HuH-7.5 (cell line): Measurements from ENCODE around the gene CPM.
"Not testable (repeated sequence)": the region's sequence is repeated elsewhere in the genome, so short reads cannot be mapped to it uniquely, and the experiment has no call there.

Source experiments
- DNase-seq: peaks from one replicate; pipeline ENCODE4 v3.0.0; 2011; ENCODE audit warnings: low spot score

CPM gene

DNA sequence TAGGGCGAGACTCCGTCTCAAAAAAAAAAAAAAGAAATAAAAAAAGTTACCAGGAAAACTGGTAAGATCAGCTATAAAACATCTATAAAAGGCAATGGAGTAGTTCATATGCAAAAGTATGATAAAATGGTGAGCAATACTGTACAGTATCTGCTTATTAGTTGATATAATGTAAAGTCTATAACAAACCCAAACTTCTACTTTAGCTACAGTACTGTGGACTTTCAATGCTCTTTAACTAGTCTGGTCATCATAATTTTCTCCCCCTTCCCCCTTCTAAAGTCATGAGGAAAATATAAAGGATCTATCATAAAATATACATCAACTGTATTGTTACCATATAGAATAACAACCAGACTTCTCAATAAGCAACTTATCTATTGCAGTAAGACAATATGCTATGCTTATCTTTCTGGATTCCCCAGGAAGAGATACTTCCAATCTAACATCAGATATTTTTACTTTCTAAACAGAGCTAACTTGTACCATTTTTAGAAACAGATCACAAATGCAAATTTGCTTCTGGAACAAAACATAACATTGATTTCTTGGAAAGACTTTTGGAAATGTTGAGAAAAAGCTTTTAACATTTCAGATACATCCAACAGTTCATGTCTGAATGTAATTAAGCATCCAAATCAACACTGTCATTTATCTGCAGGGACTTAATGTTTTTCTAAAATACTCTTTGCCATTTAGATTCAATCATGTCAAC, 81.2 kb downstream of the CPM start:
- no peak for DNase-seq

DNA sequence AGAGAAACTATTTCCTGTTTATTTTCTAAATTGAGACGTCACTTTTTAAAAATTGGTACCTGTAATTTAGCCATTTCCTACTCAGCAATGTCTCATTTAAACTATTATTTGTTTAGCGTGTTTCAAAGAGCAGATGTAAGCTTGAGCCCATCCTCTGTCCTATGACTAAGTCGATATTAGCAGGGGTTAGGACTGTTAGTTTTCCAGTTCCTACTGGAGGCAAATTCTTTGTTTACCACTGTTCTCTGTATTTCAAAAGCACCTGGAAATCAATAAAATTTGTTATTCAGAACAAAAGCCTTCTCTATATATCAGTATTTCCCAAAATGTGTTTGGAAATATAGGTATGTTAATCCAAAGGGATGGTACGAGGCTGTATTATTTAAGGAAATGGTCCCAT, 82.6 kb downstream of the CPM start:
- peak; percentile 46 for DNase-seq

DNA sequence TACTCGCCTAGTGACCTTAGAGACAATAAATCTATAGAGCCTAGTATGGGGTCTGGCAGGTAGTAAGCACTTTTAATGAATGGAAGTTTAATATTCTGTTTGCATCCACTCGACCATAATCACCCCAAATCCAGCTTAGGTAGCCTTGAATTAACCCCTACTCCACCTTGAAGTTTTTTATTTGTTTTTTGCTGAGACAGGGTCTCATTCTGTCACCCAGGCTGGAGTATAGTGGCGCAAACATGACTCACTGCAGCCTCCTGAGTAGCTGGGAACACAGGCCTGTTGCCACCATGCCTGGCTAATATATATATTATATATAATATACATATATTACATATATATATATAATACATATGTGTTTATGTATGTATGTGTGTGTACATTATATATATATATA, 86.2 kb downstream of the CPM start:
- DNase-seq = no peak

DNA sequence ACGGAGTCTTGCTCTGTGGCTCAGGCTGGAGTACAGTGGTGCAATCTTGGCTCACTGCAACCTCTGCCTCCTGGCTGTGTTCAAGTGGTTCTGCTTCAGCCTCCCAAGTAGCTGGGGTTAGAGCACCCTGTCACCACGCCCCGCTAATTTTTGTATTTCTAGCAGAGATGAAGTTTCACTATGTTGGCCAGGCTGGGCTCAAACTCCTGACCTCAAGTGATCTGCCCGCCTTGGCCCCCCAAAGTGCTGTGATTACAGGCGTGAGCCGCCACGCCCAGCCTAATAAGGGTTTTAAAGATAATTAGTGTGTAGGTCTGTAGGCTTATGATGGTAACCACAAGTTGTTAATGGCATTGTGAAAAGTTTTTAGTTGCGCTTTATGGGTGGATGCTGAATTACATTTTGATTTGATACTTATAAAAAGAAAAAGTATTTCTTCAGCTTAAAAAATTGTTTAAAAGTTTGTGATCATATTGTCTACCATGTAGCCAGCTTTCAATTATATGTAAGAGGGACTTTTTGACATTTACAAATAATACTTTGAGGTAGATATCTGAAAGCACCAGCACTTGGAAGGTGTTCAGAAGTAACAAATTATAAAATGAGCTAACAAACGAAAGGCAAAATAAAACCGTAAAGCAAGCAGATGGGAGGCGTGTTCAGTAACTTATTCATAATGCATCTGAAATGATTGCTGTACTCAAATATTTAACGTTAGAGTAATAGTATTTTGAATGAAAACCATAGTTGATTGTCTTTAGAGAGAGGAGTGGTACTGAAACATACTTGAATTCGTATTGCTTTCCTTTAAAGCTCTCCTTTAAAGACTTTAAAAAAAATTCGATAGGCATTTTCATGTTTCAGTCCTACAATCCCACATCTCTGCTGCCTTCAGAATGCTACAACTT, 87.9 kb downstream of the CPM start:
- no peak for DNase-seq

DNA sequence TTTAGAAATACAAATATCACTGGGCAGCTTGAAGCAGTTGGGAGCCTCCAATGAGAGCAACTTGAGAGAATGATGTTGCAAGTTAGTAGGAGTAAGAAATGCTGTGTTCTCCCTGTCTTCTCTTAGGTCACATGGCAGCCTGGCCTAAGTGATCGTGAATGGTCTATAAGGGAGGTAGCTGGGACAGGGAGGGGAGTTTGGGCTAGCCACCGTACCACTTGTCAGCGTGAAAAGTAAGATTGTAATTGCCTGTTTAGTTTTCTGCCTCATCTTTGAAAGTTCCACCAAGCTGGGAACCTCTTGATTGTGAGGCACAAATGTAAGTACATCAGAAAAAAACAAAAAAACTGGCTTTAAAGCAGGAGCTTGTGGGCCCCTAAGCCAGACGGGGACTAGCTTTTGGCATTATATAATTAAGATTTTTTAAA, 88.6 kb downstream of the CPM start:
- DNase-seq = no peak

DNA sequence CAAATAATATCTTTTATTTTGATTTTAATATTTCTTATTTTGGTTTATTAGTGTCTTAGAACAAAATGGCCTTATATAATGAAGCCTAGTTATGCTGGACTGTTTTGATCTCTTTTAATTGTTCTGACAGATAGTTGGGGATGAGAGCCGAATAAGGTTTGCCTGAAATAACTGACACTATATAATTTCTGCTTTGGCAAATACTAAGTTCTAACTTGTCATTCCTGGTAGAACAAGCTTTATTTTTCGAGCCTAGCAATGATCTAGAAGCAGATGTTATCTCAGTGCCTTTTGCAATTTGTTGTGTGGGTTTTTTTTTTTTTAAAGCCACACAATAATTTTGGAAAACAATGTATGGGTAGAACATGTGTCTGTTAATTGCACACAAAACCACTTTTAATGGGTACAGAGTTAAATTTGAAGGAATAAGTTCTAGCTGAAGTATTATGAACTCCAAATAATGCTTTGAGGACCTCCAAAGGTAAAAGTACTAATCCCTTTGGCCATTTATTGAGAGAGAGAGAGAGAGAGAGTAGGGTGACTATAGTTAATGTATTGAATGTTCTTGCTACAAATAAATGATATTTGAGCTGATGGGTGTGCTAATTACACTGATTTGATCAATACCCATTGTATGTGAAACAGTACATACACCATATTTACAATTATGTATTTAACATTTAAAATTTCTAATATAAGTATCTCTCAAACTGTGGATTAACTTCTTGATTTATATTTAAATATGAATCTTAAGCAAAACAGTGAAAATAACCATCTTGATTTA, 90.0 kb downstream of the CPM start:
- no peak for DNase-seq

DNA sequence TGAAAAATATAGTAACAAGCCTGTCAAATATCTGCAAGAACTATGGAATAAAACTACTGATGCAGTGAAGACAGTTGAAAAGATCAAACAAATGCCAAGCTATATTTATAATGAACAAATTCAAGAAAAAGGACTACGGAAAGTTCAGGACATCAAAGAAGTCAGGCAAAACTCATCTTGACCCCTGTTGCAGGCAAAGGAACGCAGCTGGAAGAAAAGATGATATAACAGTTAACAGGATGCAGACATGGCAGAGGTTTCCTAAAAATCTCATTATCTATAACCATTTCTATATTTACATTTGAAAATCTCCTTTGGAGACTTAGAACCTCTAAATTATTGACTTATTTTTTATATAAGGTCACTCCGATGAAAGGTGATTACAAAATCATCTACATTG, 90.8 kb downstream of the CPM start:
- no peak for DNase-seq

DNA sequence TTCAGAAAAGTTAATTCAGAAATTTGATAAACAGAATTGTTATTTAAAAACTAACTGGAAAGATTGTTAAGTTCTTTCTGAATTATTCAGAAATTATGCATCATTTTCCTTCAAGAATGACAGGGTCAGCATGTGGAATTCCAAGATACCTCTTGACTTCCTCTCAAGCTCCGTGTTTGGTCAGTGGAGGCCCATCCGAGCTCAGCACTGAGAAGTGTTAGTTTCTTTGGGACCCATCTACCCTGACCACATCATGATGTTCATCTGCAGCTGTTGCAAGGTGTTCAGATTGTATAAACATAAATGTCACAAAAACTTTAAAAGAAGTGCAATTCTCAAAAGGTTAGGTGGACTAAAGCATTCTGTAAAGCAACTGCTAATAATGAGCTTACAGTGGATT, 91.3 kb downstream of the CPM start:
- DNase-seq = no peak

DNA sequence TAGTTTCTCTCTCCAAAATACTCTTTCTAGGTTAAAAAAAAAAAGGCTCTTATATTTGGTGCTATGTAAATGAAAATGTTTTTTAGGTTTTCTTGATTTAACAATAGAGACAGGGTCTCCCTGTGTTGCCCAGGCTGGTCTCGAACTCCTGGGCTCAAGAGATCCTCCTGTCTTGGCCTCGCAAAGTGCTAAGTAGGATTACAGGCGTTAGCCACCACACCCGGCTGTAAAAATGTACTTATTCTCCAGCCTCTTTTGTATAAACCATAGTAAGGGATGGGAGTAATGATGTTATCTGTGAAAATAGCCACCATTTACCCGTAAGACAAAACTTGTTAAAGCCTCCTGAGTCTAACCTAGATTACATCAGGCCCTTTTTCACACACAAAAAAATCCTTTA, 91.8 kb downstream of the CPM start:
- not testable (repeated sequence) for DNase-seq

DNA sequence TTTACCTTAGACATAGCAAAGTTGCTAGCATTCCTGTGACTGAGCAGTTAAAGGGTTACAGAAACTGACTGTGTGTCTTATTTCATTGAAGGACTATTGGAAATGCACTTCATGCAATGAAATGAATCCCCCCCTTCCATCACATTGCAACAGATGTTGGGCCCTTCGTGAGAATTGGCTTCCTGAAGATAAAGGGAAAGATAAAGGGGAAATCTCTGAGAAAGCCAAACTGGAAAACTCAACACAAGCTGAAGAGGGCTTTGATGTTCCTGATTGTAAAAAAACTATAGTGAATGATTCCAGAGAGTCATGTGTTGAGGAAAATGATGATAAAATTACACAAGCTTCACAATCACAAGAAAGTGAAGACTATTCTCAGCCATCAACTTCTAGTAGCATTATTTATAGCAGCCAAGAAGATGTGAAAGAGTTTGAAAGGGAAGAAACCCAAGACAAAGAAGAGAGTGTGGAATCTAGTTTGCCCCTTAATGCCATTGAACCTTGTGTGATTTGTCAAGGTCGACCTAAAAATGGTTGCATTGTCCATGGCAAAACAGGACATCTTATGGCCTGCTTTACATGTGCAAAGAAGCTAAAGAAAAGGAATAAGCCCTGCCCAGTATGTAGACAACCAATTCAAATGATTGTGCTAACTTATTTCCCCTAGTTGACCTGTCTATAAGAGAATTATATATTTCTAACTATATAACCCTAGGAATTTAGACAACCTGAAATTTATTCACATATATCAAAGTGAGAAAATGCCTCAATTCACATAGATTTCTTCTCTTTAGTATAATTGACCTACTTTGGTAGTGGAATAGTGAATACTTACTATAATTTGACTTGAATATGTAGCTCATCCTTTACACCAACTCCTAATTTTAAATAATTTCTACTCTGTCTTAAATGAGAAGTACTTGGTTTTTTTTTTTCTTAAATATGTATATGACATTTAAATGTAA, 93.5 kb downstream of the CPM start:
- DNase-seq = no peak

DNA sequence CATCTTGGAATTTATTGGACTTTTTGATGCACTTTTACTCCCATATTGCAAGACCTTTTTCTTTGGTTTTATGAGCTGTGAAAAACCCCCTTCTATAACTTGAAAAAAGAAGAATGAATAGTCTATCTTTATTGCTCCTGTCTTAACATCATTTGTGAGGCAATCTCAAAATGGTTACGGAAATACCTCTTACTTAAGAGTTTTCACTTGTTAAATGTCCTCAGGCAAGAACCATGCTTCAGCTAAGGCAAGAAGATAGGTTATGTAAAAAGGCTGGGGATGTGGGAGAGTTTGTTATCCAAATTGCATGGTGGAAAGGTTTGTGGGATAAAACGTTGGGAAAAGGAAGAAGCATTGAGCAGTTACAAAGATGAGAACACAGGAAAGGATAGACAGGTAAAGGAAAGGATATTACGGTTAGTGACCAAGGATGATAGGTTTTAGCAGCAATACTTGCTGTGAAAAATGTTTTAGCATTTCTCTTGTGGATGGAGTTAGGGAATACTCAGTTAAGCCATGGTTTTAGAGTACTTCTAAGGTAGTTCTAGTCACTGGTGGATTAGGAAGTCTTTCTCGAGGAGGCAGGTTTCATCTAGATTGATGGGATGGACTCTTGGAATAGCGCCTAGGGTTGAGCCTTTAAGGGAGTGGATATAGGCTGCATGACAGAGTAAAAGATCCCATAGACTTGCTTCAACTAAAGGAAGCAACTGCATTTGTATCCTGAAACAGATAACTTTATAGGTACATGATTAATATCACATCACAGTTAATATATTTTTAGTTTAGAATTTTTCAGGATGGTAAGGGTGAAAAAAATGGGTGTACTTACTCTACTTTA, 94.7 kb downstream of the CPM start:
- no peak for DNase-seq

DNA sequence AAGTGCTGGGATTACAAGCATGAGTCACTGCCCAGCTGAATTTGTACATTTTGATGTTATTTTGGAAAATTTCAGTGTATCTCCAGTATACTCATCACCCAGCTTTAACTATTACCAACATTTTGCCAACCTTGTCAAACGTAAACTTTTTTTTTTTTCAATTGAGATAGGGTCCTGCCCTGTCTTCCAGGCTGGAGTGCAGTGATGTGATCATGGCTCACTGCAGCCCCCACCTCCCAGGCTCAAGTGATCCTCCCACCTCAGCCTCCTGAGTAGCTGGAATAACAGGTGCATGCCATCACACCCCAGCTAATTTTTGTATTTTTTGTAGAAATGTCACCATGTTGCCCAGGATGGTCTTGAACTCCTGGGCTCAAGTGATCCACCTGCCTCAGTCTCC, 95.8 kb downstream of the CPM start:
- DNase-seq = no peak

DNA sequence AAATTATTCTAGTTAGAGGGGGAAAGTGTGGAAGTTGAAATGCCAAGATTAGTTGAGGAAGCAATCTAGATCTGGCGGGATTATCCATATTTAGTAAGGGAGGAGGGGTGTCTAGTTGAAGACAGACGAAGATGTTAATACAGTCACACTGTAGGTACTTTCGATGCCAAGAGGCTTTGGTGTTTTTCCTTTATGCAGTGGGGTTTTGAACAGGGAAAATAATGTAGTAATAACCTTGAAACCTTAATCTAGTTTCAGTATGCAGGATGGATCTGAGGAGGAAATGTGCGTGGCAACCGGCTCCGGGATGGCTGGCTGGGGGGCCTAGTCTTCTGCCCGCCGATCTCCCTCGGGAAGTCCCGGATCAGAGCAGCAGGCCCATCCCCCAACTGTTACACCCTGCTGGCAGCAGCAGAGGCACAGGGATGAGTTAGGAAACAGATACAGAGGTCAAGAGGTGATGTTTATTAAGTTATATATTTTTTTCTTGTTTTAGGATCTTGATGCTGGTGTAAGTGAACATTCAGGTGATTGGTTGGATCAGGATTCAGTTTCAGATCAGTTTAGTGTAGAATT, 97.5 kb downstream of the CPM start:
- no peak for DNase-seq

DNA sequence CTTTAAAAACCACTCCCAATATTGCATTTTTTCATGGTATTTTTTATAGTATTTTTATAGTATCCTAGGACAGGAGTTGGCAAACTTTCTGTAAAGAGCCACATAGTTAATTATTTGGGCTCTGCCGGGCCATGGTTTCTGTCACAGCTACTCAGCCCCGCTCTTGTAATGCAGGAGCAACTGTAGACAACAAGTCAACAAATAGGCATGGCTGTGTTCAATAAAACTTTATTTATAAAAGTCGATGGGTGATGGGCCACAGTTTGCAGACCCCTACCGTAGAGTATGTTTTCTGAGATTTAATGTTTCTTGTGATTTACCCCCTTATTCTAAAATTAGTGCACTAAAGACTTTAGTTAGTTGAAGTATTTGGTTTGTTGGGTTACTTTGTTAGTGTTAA, 99.5 kb downstream of the CPM start:
- DNase-seq = no peak

DNA sequence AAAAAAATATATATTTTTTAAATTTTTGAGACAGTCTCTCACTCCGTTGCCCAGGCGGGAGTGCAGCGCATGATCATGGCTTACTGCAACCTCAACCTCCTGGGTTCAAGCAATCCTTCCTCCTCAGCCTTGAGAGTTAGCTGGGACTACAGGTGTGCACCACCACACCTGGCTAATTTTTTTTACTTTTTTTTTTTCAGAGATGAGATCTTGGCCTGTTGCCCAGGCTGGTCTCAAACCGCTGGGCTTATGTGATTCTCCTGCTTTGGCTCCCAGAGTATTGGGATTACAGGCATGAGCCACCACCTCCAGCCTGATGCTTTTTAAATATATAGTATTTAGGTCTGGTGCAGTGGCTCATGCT, 100.5 kb downstream of the CPM start:
- no peak for DNase-seq

DNA sequence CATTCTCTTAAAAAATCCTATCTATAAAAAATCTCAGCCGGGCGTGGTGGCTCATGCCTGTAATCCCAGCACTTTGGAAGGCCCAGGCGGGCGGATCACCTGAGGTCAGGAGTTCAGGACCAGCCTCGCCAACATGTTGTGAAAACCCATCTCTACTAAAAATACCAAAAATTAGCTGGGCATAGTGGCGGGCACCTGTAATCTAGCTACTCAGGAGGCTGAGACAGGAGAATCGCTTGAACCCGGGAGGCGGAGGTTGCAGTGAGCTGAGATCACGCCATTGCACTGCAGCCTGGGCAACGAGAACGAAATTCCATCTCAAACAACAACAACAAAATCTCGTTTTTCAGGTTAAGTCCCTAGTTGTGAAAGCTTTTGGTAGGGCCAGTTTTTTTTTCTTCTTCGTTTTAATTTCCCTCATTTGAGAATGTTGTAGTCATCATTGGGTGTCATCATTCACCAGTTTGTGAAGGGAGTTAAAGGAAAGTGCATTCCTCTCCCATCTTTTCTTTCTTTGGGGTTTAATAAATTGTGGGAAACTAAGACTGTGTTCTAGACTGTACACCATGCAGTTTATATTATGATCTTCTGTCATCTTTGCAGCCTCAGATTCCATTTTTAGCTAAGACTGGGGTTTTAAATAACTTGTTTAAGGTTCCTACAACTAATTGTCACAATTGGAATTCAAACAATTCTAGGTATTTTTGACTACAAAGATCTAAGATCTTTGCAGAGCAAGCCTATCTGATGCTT, 101.0 kb downstream of the CPM start:
- DNase-seq = no peak

DNA sequence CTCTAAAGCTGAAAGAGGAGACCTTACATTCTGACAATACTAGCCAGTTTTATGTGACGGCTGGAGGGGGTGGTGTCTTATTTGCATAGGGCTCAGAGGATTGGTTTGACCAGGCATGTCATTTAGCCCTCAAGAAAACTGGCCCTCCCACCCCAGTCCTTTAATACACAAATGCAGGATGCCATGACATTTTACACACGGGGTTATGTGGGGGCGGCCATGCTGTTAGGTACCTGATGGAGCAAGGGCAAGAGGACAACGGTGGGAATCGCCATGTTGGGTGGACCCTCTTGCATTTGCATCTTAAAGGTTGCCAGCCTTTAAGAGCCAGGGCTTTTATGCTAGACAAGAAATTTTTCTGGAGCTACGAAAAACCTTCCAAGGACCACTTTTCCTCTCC, 101.7 kb downstream of the CPM start:
- no peak for DNase-seq

DNA sequence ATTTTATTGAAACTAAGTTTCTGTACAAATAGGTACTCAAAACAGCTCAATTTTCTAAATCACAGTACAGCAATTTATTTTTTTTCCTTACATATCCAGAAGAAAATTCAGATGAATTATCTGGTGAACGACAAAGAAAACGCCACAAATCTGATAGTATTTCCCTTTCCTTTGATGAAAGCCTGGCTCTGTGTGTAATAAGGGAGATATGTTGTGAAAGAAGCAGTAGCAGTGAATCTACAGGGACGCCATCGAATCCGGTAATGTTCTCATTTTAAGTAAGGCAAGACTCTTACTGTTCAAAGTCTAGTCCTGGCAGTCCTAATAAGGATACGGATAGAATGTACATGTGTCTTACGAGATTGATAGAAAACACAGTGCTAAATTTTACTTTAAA, 104.3 kb downstream of the CPM start:
- DNase-seq = no peak

DNA sequence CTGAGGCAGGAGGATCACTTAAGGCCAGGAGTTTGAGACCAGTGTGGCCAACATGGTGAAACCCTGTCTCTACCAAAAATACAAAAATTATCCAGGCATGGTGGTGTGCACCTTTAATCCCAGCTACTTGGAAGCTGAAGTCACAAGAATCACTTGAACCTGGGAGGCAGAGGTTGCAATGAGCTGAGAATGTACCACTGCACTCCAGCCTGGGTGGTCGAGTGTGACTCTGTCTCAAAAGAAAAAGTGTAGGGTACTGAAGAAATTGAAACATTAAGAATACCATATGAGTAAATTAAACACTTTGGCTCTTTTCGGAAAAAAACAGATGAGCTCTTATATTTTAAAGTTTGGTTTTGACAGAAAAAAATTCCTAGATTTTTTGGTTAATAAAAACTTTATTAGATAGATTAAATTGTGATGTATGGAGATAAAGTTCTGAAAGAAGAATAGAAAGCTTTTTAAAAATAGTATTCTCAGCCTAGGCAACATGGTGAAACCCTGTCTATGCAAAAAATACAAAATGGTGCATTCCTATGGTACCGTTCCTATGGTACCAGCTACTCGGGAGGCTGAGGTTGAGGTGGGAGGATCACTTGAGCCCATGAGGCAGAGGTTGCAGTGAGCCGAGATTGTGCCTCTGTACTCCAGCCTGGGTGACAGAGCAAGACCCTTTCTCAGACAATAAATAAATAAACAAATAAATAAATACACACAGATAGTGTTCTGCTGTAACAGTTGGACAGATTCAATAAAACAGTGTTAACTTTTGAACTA, 104.9 kb downstream of the CPM start:
- DNase-seq = no peak
